ENCODE data around the gene ZNF84.

ZNF84 gene

GRCh38 chr12:133083345-133083744 lies 46.0 kb downstream of the ZNF84 start:
- H3K4me1 ChIP-seq (ENCODE audit: control insufficient read depth in 1 of 2, insufficient read depth in 1 of 2, low read depth in 1 of 2, low read length in 1 of 2), result peaks cover 13 to 18% of the 10 kb centered on the region in 2 experiments
- peaks cover 32% of the 10 kb centered on the region for H3K36me3 ChIP-seq
- H3K27ac ChIP-seq, result no peak overlapping the region
- TF ChIP-seq, protein P1, sequence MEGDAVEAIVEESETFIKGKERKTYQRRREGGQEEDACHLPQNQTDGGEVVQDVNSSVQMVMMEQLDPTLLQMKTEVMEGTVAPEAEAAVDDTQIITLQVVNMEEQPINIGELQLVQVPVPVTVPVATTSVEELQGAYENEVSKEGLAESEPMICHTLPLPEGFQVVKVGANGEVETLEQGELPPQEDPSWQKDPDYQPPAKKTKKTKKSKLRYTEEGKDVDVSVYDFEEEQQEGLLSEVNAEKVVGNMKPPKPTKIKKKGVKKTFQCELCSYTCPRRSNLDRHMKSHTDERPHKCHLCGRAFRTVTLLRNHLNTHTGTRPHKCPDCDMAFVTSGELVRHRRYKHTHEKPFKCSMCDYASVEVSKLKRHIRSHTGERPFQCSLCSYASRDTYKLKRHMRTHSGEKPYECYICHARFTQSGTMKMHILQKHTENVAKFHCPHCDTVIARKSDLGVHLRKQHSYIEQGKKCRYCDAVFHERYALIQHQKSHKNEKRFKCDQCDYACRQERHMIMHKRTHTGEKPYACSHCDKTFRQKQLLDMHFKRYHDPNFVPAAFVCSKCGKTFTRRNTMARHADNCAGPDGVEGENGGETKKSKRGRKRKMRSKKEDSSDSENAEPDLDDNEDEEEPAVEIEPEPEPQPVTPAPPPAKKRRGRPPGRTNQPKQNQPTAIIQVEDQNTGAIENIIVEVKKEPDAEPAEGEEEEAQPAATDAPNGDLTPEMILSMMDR (IDR thresholded peaks at IDR 0.05), result no peak
- H3K9me3 ChIP-seq, result peaks cover 38% of the 10 kb centered on the region
- no peaks in the 10 kb centered on the region for H3K27me3 ChIP-seq
- H3K4me3 ChIP-seq (ENCODE audit: low read depth in 1 of 2, low read length in 1 of 2), result no peak overlapping the region

GRCh38 chr12:133105620-133106019 lies 68.3 kb downstream of the ZNF84 start:
- no peak overlapping the region for H3K27ac ChIP-seq
- H3K4me1 ChIP-seq (ENCODE audit: control insufficient read depth in 1 of 2, insufficient read depth in 1 of 2, low read depth in 1 of 2, low read length in 1 of 2), result no peaks in the 10 kb centered on the region
- peaks cover 94% of the 10 kb centered on the region for H3K9me3 ChIP-seq
- no peak overlapping the region for H3K4me3 ChIP-seq (ENCODE audit: low read depth in 1 of 2, low read length in 1 of 2)
- peaks cover 19% of the 10 kb centered on the region for H3K36me3 ChIP-seq
- TF ChIP-seq, protein P1 (IDR thresholded peaks at IDR 0.05), result no peak
- H3K27me3 ChIP-seq, result no peaks in the 10 kb centered on the region

DNA sequence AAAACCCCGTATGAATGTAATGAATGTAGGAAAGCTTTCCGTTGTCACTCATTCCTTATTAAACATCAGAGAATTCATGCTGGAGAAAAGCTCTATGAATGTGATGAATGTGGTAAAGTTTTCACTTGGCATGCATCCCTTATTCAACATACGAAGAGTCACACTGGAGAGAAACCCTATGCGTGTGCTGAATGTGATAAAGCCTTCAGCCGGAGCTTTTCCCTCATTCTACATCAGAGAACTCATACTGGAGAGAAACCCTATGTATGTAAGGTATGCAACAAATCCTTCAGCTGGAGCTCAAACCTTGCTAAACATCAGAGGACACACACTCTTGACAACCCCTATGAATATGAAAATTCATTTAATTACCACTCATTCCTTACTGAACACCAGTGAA lies 68.9 kb downstream of the ZNF84 start:
- TF ChIP-seq, protein P1 (IDR thresholded peaks at IDR 0.05), result no peak
- Histone ChIP-seq H3K9me3 (peaks cover 89% of the 10 kb centered on the region), H3K36me3 (peaks cover 18% of the 10 kb centered on the region), H3K27me3 (no peaks in the 10 kb centered on the region), H3K4me3 (ENCODE audit: low read depth in 1 of 2, low read length in 1 of 2) (no peak overlapping the region), H3K4me1 (ENCODE audit: control insufficient read depth in 1 of 2, insufficient read depth in 1 of 2, low read depth in 1 of 2, low read length in 1 of 2) (no peaks in the 10 kb centered on the region), H3K27ac (no peak overlapping the region)

DNA sequence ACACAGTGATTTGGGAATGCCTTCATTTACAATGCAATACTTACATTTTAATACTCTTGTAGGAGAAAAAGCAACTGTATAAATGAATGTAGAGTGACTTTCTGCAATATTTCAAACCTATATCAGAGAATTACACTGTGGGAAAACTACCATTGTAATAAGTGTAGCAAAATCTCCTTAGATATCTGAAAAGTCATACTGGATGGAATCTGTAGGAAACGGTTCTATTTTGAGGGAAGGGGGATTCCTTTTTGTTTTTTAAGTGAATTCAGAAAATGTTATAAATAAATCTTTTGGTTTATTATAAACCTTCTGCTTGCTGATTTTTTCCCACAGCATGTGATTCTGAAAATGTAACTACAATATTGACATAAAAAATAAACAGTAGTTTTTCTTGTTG lies 69.8 kb downstream of the ZNF84 start:
- TF ChIP-seq, protein P1 (IDR thresholded peaks at IDR 0.05), result no peak
- Histone ChIP-seq H3K4me1 (ENCODE audit: control insufficient read depth in 1 of 2, insufficient read depth in 1 of 2, low read depth in 1 of 2, low read length in 1 of 2) (no peaks in the 10 kb centered on the region), H3K27ac (no peak overlapping the region), H3K27me3 (no peaks in the 10 kb centered on the region), H3K9me3 (peaks cover 83% of the 10 kb centered on the region), H3K36me3 (peaks cover 14% of the 10 kb centered on the region), H3K4me3 (ENCODE audit: low read depth in 1 of 2, low read length in 1 of 2) (no peak overlapping the region)

- Histone ChIP-seq H3K9me3 (peaks cover 75% of the 10 kb centered on the region), H3K4me3 (ENCODE audit: low read depth in 1 of 2, low read length in 1 of 2) (no peak overlapping the region), H3K4me1 (ENCODE audit: control insufficient read depth in 1 of 2, insufficient read depth in 1 of 2, low read depth in 1 of 2, low read length in 1 of 2) (no peaks in the 10 kb centered on the region), H3K27me3 (no peaks in the 10 kb centered on the region), H3K36me3 (peaks cover 11% of the 10 kb centered on the region), H3K27ac (no peak overlapping the region)
- TF ChIP-seq, protein P1 (IDR thresholded peaks at IDR 0.05), result no peak
These were observed 70.8 kb downstream of the ZNF84 start for GRCh38 chr12:133108150-133108549.
